Amygdala (tissue), 56 donors: ENCODE measurements around the gene UPK3BL2.
"Not testable (repeated sequence)": the region's sequence is repeated elsewhere in the genome, so short reads cannot be mapped to it uniquely, and the experiment has no call there.

Experiments
- DNase-seq, 56 donors: peaks; one replicate each; lab custom pipeline; 2025; lab: John Stamatoyannopoulos, UW

The UPK3BL2 gene, protein sequence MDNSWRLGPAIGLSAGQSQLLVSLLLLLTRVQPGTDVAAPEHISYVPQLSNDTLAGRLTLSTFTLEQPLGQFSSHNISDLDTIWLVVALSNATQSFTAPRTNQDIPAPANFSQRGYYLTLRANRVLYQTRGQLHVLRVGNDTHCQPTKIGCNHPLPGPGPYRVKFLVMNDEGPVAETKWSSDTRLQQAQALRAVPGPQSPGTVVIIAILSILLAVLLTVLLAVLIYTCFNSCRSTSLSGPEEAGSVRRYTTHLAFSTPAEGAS

DNA sequence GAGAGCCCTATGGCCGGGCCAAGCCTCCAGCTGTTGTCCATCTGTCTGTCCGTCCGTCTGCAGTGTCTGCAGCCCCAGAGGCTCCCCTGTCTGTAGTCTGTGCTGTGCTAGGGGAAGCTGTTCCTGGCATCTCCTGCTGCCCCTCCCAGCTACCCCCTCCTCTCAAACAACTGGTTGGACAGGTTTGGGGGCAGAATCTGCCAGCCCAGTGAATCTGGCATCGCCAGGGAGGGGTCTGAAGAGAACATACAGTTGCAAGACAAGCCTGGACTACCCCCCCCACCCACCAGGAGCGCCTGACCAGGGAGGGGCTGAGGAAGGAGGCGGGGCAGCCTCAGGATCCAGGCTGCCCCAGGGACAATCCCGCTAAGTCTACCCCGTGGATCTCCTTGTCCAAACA lies at the start of gene UPK3BL2:
TSS of gene UPK3BL2 (minus strand) at position 101 of the 400 bp plus-strand sequence. CDS start at position 41, 60 bp downstream.
- DNase-seq: not testable (repeated sequence)

DNA sequence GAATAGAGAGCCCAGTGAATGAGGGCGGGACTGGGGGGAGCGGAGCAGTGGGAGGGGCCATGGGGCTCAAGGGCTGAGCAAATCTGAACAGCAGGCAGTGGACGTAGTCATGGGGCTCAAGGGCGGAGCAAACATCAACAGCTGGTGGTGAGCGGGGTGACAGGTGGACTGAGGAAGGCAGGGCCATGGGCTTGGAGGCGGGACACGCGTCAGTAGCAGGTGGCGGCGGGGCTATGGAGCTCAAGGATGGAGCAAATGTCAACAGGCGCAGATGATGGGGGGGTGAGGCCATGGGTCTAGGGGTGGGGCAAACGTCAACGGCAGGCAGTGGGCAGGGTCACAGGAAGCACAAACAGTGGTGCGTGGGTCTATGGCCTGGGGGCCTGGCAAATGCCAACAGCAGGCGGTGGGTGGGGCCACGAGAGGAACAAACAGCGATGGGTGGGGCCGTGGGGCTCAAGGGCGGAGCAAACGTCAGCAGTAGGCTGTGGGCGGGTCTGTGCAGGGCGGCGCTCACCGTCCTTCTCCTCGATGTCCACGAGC lies 49.1 kb upstream of the UPK3BL2 start:
- DNase-seq: not testable (repeated sequence)

DNA sequence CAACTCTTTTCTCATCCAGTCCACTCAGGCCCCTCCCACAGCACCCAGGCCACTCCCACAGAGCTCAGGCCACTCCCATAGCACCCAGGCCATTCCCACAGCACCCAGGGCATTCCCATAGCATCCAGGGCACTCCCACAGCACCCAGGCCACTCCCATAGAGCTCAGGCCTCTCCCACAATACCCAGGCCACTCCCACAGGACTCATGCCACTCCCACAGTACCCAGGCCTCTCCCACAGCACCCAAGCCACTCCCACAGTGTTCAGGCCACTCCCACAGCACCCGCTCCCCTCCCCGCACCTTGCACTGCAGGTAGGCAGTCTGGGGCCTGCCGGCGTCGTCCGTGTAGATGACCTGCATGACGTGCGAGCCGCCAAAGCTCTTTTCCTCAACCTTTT lies 46.4 kb upstream of the UPK3BL2 start:
- not testable (repeated sequence) for DNase-seq

DNA sequence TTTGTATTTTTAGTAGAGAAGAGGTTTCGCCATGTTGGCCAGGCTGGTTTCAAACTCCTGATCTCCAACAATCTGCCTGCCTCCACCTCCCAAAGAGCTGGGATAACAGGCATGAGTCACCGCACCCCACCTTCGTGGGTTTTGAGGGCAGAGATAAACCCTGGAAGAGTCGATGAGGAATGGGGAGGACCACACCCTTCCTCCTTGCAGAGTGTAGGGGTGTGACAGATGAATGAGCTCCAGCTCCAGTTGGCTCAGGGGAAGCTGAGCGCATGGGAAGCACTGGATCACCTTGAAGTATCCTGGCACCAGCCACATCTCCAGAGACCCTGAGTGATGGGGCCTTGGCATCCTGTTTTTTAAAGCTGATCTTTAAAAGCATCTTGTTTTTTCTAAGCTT lies 40.0 kb upstream of the UPK3BL2 start:
- DNase-seq: not testable (repeated sequence)

DNA sequence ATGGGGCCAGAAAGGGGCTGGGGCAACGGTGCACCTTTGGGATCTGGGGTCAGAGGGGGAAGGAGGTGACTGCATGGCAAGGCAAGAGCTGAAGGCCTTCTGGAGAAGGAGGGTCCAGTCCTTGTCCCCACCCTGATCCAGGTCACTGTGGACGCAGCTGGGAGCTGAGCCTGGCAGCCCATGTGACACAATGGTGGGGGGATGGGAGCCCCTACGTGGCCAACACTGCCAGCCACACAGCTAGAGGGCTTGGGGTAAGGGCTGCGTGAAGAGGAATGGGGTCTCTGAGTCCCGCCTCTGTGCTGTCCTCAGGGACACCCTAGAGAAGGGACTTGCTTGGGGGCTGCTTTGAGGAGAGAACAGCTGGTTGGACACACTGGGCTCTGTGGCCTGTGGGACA lies 38.2 kb upstream of the UPK3BL2 start:
- not testable (repeated sequence) for DNase-seq

DNA sequence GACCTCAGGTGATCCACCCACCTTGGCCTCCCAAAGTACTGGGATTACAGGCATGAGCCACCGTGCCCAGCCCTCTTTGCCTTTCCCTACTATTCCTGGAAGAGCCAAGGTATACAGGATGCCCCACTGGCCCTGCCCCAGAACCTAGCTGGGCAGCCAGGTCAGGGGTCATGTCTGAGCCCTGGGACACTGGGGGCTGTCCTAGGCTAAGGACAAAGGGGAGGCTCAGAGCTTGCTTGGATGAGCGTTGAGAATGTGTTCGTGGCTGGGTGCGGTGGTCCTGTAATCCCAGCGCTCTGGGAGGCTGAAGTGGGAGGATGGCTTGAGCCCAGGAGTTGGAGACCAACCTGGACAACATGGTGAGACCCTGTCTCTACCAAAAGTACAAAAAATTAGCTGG lies 35.0 kb upstream of the UPK3BL2 start:
- not testable (repeated sequence) for DNase-seq

DNA sequence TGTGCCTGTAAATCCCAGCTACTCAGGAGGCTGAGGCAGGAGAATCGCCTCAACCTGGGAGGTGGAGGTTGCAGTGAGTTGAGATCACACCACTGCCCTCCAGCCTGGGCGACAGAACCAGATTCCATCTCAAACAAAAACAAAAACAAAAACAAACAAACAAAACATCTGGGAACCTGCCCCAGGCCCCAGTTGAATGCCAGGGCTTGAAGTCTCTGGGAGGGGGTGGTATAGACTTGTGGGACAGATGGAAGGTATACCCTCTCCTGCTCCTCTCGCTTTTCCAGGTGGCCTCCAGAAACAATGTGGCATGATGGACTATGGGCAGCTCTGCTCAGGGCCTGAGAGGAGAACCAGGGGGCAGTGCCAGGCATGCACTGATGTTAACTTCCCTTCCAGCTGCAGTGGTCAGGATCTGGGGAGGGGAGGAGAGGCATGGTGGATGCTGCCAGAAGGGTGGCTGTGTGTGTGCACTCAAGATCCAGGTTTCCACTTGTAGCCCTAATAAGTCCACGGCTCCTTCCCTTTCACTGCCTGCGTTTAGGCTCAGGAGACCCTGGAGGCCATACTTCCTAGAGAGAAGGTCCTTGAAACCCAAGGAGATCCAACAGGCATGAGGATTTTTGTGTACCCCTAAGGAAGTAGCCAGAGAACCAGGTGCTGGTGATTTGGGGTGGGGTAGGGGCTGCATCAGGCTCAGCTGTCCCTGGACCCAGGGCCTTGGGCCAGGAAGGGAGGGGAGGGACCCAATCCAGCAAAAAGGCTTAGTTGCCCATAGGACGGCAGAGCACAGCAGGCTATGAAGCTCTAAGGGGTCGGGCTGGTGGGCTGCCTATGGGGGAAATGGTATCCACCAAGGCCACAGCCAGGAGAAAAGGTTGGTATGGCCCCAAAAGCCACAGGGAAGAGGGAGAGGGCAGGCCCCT lies 34.1 kb upstream of the UPK3BL2 start:
- not testable (repeated sequence) for DNase-seq

DNA sequence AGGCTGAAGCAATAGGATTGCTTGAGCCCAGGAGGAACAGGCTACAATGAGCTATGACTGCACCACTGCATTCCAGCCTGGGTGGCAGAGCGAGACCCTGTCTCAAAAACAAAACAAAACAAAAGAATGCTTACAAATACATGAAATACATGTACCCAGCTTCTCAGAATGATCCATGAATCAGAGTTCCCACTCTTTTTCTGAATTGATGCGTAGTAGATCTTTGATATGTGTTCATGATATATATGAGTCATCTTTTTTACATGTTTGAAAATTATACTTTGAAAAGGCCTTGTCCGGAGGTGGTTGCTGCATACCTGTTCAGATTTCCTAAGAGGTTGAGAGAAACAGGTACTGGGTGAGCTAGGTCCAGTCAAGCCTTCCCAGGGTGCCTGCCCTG lies 32.9 kb upstream of the UPK3BL2 start:
- DNase-seq: not testable (repeated sequence)

DNA sequence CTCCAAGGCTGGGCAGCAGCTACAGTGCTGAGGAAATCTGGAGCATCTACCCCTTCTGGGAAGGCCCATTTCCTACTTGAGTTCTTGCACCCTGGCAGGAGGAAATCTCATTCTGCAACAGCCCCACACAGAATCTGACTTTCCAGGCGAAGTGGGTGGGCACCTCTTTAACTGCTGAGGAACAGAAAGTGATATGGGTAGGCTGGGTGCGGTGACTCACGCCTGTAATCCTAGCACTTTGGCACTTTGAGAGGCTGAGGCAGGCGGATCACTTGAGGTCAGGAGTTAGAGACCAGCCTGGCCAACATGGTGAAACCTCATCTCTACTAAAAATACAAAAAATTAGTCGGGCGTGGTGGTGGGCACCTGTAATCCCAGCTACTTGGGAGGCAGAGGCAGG lies 31.1 kb upstream of the UPK3BL2 start:
- DNase-seq: not testable (repeated sequence)

DNA sequence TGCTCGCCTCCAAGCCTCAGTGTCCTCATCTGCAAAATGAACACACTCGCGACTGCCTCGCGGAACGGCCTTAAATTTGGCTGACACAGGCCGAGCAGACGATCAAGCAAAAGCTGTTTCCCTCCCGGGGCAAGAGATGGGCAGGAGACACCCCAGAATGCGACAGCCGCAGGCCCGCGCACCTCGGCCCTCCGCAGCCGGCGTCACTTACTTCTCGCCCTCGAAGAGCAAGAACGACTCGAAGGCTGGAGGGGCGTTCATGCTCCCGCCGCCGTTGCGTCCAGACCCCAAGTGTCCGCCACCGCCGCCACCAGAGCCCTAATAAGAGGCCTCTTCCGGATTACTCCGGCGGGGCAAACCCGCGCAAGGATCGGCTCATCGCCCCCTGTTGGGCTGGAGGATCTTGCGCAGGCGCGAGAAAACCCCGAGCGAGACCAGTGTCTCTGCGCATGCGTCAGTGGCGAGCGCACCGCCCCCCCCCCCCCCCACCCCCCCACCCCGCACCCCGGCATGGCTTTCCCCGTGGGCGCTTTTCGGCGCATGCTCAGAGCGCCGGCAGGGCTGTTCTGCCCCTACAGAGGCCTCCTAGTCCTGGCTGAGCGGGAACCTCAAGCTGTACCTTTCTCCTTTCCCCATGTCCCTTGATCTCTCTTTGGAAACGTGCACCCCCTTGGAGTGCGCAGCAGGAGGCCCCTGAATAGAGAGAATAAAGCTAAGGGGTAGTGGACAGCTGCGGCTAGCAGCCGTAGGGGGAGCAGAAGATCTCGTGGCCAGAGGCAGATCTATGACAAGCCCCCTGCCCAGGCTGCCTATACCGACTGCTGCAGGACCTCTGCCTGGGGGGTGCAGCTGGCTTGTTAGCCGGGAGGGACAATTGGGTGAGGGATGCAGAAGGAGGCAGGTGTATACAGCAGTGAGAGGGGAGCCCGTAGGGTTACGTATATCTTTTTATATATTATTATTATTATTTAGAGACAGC lies 29.1 kb upstream of the UPK3BL2 start, which contains the start of gene POLR2J3:
TSS of gene POLR2J3 (minus strand) at position 323 of the 979 bp plus-strand sequence. CDS start at position 261, 62 bp downstream.
- not testable (repeated sequence) for DNase-seq

DNA sequence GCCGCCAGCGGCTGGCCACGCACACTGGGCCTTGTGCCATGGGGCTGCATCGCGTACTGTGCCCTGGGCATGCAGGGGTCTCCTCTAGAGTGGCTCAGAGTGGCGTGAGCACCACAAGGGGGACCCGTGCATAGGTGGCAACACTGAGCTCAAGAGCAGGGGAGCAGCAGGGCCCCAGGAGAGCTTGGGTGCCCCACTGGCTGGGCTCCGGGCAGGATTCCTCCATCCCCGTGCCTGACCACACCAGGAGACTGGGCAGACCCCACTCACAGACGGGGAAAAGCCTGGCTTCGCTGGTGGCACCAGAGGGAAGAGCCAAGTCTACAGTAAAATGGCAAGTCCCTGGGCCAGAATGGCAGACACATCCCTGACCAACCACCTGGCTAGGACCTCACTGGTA lies 25.1 kb upstream of the UPK3BL2 start:
- not testable (repeated sequence) for DNase-seq

DNA sequence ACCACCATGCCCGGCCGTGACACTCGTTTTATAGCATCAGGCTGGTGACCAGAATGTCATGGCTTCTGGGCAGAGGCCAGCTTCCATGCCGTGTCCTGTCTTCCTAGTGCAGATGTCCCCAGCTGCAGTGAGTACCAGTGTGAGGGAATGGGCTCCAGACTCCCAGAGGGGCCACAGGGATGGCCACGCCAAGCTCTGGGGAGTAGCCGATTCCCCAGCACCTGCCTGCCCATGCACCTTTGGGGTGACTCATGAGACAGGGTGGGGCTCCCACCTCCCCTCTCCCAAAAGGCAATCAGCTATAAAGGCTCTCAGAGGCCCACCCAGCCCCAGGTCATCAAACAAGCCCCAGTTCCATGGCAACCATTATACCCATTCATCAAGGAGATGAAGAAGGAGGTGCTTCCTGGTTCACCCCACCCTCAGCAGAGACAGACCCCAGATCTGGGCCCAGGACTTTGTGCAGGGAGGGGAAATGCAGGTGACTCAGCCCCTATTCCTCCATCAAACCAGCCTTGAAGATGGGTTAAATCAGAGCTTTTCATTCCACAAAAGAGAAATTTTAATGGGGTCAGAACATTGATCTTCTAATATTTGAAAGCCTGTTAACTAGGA lies 7.4 kb upstream of the UPK3BL2 start, which contains the start of gene SPDYE2:
TSS of gene SPDYE2 (plus strand) at position 419 of the 615 bp plus-strand sequence. CDS start 2,030 bp downstream, outside the sequence.
- DNase-seq: not testable (repeated sequence)

DNA sequence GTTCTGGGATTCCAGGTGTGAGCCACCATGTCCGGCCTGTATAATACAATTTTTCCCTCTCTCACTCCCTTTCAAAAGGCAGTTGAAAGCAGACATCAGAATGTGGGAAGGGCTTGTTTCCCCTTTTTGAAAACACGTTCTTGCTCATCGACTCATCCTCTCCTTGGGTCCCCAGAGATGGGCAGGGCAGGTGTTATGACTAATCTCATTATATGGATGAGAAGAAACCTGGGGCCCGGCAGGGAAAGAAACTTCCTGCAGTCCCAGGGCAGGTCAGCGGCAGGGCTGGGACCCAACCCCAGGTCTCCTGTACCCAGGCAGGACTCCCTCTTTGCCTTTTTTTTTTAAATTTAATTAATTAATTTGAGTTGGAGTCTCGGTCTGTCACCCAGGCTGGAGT lies 2.9 kb upstream of the UPK3BL2 start:
- not testable (repeated sequence) for DNase-seq

DNA sequence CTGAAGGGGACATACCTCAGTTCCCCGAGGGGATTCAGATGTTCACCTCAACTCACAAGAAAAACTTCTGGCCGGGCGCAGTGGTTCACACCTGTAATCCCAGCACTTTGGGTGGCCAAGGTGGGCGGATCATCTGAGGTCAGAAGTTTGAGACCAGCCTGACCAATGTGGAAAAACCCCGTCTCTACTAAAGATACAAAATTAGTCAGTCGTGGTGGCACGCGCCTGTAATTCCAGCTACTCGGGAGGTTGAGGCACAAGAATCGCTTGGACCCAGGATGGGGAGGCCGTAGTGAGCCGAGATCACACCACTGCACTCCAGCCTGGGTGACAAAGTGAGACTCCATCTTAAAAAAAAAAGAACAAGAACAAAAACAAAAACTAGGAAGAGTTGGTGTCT lies 1.8 kb upstream of the UPK3BL2 start:
- not testable (repeated sequence) for DNase-seq

DNA sequence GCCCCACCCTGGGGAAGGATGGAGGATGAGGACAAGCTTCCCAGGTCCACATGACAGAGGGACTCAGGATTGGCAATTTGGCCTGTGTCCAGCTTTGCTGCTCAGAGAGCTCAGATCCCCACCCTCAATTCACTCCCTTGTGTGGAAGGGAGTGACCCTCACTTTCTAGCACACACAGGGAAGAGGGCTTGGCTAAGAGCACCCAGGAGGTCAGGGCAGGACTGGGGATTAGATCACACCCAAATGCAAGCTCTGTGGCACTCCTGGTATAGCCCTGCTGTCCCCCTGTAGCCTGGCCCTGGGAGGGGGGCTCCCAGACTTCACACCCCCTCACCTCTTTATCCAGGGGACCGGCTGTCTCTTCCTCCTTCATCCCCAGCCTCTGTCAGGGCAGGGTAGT lies 876 bp upstream of the UPK3BL2 start:
- not testable (repeated sequence) for DNase-seq

DNA sequence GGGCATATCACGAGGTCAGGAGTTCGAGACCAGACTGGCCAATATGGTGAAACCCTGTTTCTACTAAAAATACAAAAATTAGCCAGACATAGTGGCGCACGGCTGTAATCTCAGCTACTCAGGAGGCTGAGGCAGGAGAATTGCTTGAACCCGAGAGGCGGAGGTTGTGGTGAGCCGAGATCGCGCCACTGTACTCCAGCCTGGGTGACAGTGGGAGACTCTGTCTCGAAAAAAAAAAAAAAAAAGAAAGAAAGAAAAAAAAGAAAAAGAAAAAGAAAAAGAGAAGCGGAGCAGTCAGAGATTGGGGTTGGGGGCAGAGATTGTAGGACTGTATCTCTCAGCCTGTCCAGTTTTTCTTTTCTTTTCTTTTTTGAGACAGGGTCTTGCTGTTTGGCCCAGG lies 725 bp downstream of the UPK3BL2 start:
- not testable (repeated sequence) for DNase-seq

DNA sequence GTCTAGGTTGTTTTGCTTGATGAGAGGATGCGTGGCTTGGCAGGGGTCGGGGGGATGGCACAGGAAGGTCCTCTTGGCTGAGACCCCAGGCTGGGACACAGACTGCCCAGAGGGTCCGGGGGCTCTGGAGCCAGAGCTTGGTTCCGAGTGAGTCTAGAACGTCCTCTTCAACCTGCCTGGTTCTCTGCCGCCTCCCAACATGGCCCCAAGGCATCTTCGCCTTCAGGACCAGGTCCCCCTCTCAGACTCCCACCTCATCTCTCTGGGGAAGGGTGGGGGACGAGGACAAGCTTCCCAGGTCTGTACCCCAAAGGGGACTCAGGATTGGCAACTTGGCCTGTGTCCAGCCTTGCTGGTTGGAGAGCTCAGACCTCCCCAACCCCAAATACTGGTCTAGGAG lies 1.4 kb downstream of the UPK3BL2 start:
- not testable (repeated sequence) for DNase-seq

DNA sequence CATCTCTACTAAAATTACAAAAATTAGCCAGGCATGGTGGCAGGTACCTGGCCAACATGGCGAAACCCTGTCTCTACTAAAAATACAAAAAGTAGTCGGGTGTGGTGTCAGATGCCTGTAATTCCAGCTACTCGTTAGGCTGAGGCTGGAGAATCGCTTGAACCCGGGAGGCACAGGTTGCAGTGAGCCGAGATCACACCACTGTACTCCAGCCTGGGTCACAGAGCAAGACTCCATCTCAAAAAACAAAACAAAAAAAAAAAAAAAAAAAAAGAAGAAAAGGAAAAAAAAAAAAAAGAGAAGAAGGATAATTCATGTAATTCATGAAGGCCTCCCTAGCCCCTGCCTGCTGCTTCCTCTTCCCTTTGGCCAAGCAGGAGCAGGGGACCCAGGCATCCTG lies 2.9 kb downstream of the UPK3BL2 start:
- not testable (repeated sequence) for DNase-seq

DNA sequence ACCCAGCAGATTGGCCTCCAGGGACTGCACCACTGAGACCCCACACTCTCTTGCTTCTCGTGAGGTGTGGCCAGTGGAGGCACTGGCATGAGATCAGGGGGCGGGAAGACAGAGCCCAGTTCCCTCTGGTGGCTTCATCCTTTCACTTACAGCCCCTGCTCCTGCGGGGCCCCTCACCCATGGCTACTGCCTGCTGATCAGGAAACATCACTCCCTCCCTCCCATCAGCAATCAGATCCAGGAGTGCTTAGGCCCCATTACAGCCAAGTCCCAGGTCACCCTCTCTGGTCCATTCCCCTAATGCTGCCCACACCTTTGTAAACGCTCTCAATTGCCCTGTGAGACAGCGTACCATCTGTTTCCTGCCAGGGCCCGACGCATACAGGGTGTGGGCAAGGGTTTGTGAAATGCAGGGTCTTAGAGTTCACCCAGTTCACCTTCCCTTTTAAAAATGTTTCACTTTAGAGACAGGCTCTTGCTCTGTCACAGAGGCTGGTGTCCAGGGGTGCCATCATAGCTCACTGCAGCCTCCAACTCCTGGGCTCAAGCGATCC lies 8.4 kb downstream of the UPK3BL2 start:
- DNase-seq: not testable (repeated sequence)
